Esophagus squamous epithelium (tissue), 4 donors: Measurements from ENCODE around the gene GLIS1.

Source experiments
- CTCF ChIP-seq, 6 experiments: fragments of 450-650 bp in 4 of 6; fragments of 200-600 bp in 2 of 6; sonication (generic) in 2 of 6; IDR thresholded peaks; one replicate each; pipeline ENCODE4 v1.5.1; 2016 to 2019; ENCODE audit warnings: antibody characterized with exemption in 6 of 6, mild to moderate bottlenecking in 4 of 6, moderate library complexity in 4 of 6
- POLR2A ChIP-seq, 4 donors: fragments of 450-650 bp; IDR thresholded peaks; one replicate each; pipeline ENCODE4 v1.6.1; 2017; ENCODE audit warnings: antibody characterized with exemption in 4 of 4, mild to moderate bottlenecking in 4 of 4, moderate library complexity in 3 of 4

DNA sequence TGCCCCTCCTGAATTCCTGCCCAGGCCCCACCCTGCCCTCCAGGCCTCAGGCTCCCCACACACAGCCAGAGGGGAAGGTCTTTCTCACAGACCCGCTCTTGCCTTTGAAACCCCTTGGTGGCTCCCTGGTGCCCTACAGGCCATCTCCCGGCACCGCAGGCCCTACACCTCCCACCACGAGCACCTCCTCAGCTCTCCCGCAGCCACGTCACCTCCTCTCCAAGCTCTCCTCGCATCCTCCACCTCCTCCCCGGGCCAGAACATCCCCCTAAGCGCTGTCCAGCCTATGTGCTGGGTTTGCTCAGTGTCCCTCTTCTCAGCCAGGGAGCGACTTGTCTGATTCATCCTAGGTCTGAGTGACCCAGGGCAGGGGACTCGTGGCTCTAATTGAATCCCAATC is 213.4 kb downstream of the GLIS1 start:
- TF ChIP-seq CTCF (IDR thresholded peaks at IDR 0.05) (no peak), POLR2A (IDR thresholded peaks at IDR 0.05) (no peak)
